GM19239 (cell line): ENCODE measurements around the gene CUL1.

Source experiments
- DNase-seq: peaks from one replicate; pipeline ENCODE4 v3.0.0; 2011; ENCODE audit warnings: low spot score; ENCODE audit not compliant: insufficient read length
- FAIRE-seq: peaks from 2 replicates; lab custom pipeline; 2011; peaks lifted over from hg19 to GRCh38; lab: Jason Lieb, UNC

Gene CUL1

GRCh38 chr7:148698397-148699023, at the start of gene CUL1:
TSS of gene CUL1 (plus strand) at chr7:148698903. CDS start at chr7:148730123, 31,220 bp downstream.
- FAIRE-seq (no peak), DNase-seq (peak; percentile 59)

GRCh38 chr7:148650232-148650858, 48.4 kb upstream of the CUL1 start:
- DNase-seq, result no peak
- FAIRE-seq, result no peak

- no peak for FAIRE-seq
- DNase-seq, result no peak
These were observed 45.9 kb upstream of the CUL1 start for GRCh38 chr7:148652773-148653172.

GRCh38 chr7:148657929-148658328, 40.8 kb upstream of the CUL1 start:
- no peak for DNase-seq
- FAIRE-seq, result no peak

GRCh38 chr7:148661471-148661870, 37.2 kb upstream of the CUL1 start:
- FAIRE-seq, result no peak

GRCh38 chr7:148662646-148663045, 36.1 kb upstream of the CUL1 start:
- no peak for FAIRE-seq
- no peak for DNase-seq

More at GRCh38 chr7:148661471-148661870, 37.2 kb upstream of the CUL1 start:
- DNase-seq, result no peak

- DNase-seq, result no peak
- no peak for FAIRE-seq
These were observed 34.4 kb upstream of the CUL1 start for GRCh38 chr7:148664324-148664723.

- no peak for DNase-seq
These were observed 33.5 kb upstream of the CUL1 start for GRCh38 chr7:148665221-148665620.

GRCh38 chr7:148669927-148670326, 28.8 kb upstream of the CUL1 start:
- DNase-seq (no peak), FAIRE-seq (no peak)

More at GRCh38 chr7:148665221-148665620, 33.5 kb upstream of the CUL1 start:
- no peak for FAIRE-seq

GRCh38 chr7:148670374-148670773, 28.3 kb upstream of the CUL1 start:
- FAIRE-seq (no peak), DNase-seq (no peak)

GRCh38 chr7:148670807-148671206, 27.9 kb upstream of the CUL1 start:
- FAIRE-seq (no peak), DNase-seq (no peak)

- no peak for DNase-seq
- FAIRE-seq, result no peak
These were observed 26.7 kb upstream of the CUL1 start for GRCh38 chr7:148672041-148672440.

GRCh38 chr7:148674689-148675088, 24.0 kb upstream of the CUL1 start:
- FAIRE-seq, result no peak

GRCh38 chr7:148676291-148676690, 22.4 kb upstream of the CUL1 start:
- FAIRE-seq, result no peak
- no peak for DNase-seq

More at GRCh38 chr7:148674689-148675088, 24.0 kb upstream of the CUL1 start:
- no peak for DNase-seq

GRCh38 chr7:148681821-148682220, 16.9 kb upstream of the CUL1 start:
- DNase-seq, result no peak
- no peak for FAIRE-seq

GRCh38 chr7:148684289-148684830, 14.3 kb upstream of the CUL1 start:
- no peak for FAIRE-seq
- DNase-seq, result no peak

- FAIRE-seq (no peak), DNase-seq (no peak)
These were observed 12.3 kb upstream of the CUL1 start for GRCh38 chr7:148686312-148686937.

- FAIRE-seq (no peak), DNase-seq (no peak)
These were observed 11.1 kb upstream of the CUL1 start for GRCh38 chr7:148687555-148687954.

GRCh38 chr7:148688526-148688925, 10.2 kb upstream of the CUL1 start:
- no peak for FAIRE-seq

GRCh38 chr7:148693651-148694050, 5.1 kb upstream of the CUL1 start:
- no peak for FAIRE-seq
- DNase-seq, result no peak

More at GRCh38 chr7:148688526-148688925, 10.2 kb upstream of the CUL1 start:
- DNase-seq, result no peak

- no peak for DNase-seq
- no peak for FAIRE-seq
These were observed 4.1 kb upstream of the CUL1 start for GRCh38 chr7:148694631-148695030.
